Neural progenitor cell (in vitro differentiated cells): ENCODE data around the gene TRPM2. TPM values are rescaled to one million over a fixed set of nuclear protein-coding genes. Genes with fewer than 3 reads are reported as not detected.

Experiments
- DNase-seq: peaks from one replicate; pipeline ENCODE4 v3.0.0-alpha.2; 2016; ENCODE audit warnings: low spot score
- H2AFZ ChIP-seq: fragments of 200-600 bp; sonication (generic); replicated peaks from 2 replicates; pipeline ENCODE4 v1.6.1; 2016; ENCODE audit warnings: antibody characterized with exemption
- H3F3A ChIP-seq: fragments of 200-600 bp; sonication (generic); 2 replicates; pipeline ENCODE4 v1.6.1; 2016; ENCODE audit warnings: antibody characterized with exemption, low read depth
- H3K27ac ChIP-seq: fragments of 200-600 bp; sonication (generic); 2 replicates; pipeline ENCODE4 v1.5.1; 2016; ENCODE audit warnings: mild to moderate bottlenecking
- H3K27me3 ChIP-seq: fragments of 200-600 bp; sonication (generic); 2 replicates; pipeline ENCODE4 v1.6.1; 2016; ENCODE audit warnings: mild to moderate bottlenecking, moderate library complexity
- H3K36me3 ChIP-seq: fragments of 200-600 bp; sonication (generic); 2 replicates; pipeline ENCODE4 v1.5.1; 2016
- H3K4me1 ChIP-seq: fragments of 200-600 bp; sonication (generic); 2 replicates; pipeline ENCODE4 v1.6.1; 2016; ENCODE audit warnings: mixed run types
- H3K4me2 ChIP-seq: fragments of 200-600 bp; sonication (generic); 2 replicates; pipeline ENCODE4 v1.6.1; 2016
- H3K4me3 ChIP-seq: fragments of 200-600 bp; sonication (generic); 2 replicates; pipeline ENCODE4 v1.5.1; 2016
- H3K79me2 ChIP-seq: fragments of 200-600 bp; sonication (generic); 2 replicates; pipeline ENCODE4 v1.6.1; 2016; ENCODE audit warnings: low read depth
- H3K9ac ChIP-seq: fragments of 200-600 bp; sonication (generic); 2 replicates; pipeline ENCODE4 v1.6.1; 2016
- H3K9me3 ChIP-seq: fragments of 200-600 bp; sonication (generic); 2 replicates; pipeline ENCODE4 v1.5.1; 2016; ENCODE audit warnings: low read depth
- H4K20me1 ChIP-seq: fragments of 200-600 bp; sonication (generic); 2 replicates; pipeline ENCODE4 v1.6.1; 2016; ENCODE audit warnings: low read depth
- H3K27ac Mint-ChIP-seq: 3 replicates; pipeline ENCODE4 v1.8.0; 2021; ENCODE audit warnings: mixed read lengths
- H3K27me3 Mint-ChIP-seq: 2 replicates; pipeline ENCODE4 v1.8.0; 2022; ENCODE audit warnings: low read depth, mild to moderate bottlenecking, inconsistent platforms, moderate library complexity, mixed read lengths; ENCODE audit not compliant: insufficient read depth
- H3K36me3 Mint-ChIP-seq: 3 replicates; pipeline ENCODE4 v1.8.0; 2021; ENCODE audit warnings: mixed read lengths
- H3K4me1 Mint-ChIP-seq: 3 replicates; pipeline ENCODE4 v1.8.0; 2021; ENCODE audit warnings: mixed read lengths
- H3K4me3 Mint-ChIP-seq: 3 replicates; pipeline ENCODE4 v1.8.0; 2021; ENCODE audit warnings: mild to moderate bottlenecking, moderate library complexity, mixed read lengths
- H3K9me3 Mint-ChIP-seq: 3 replicates; pipeline ENCODE4 v1.8.0; 2020; ENCODE audit warnings: mixed read lengths
- EZH2 ChIP-seq: fragments of 200-600 bp; sonication (generic); IDR thresholded peaks from 2 replicates; pipeline ENCODE4 v1.6.1; 2017; ENCODE audit warnings: antibody characterized with exemption, mild to moderate bottlenecking, moderate library complexity
- EZH2phosphoT487 ChIP-seq: fragments of 200-600 bp; sonication (generic); IDR thresholded peaks from 2 replicates; pipeline ENCODE4 v1.6.1; 2017; ENCODE audit warnings: antibody characterized with exemption
- total RNA-seq: library from RNA; depleted of rRNA; stranded (reverse); fragments of >200 nt; gene quantifications from 2 replicates; pipeline ENCODE4 v1.2.3, GENCODE V29; 2015; ENCODE audit warnings: low replicate concordance
- TF ChIP-seq, protein P1 (sequence below): fragments of 200-600 bp; sonication (generic); IDR thresholded peaks from 2 replicates; pipeline ENCODE4 v1.5.1; 2017; ENCODE audit warnings: antibody characterized with exemption, mild to moderate bottlenecking

Gene TRPM2
- total RNA-seq, 1 donor from 2014 or later, result not detected

DNA sequence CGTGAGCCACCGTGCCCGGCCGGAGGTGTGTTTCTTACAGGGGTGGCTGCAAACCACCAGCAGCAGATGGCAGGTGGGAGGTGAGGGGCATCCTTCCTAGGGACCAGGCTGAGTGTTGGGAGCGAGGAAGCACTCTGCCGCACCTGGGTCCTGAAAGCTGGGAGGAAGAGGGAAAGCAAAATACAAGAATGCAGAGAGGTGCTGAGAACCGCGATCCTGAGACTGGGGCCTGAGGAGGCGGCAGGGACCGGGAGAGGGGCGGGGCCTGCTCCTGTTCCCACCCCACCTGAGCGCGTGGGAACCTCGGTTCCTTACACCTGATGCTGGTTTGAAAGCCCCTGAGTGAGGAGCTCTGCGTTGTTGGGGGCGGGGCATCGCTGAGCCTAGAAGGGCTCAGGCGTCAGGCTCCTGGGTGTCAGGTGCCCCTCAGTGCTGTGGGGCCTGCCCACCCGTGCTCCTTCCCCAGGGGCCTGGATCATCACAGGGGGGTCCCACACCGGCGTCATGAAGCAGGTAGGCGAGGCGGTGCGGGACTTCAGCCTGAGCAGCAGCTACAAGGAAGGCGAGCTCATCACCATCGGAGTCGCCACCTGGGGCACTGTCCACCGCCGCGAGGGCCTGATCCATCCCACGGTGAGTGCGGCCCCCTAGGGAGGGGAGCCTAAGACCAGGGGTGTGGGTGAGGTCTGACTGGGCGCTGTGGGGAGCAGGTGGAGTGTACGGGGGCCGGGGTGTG, 15.5 kb downstream of the TRPM2 start:
- no peak overlapping the region for H3K9ac ChIP-seq
- peak overlapping the region; percentile 65 for H3K4me2 ChIP-seq
- peak overlapping the region; percentile 76 for H3K4me3 Mint-ChIP-seq
- peak; percentile 29 for TF ChIP-seq EZH2phosphoT487
- no peak for TF ChIP-seq EZH2
- TF ChIP-seq, protein P1, sequence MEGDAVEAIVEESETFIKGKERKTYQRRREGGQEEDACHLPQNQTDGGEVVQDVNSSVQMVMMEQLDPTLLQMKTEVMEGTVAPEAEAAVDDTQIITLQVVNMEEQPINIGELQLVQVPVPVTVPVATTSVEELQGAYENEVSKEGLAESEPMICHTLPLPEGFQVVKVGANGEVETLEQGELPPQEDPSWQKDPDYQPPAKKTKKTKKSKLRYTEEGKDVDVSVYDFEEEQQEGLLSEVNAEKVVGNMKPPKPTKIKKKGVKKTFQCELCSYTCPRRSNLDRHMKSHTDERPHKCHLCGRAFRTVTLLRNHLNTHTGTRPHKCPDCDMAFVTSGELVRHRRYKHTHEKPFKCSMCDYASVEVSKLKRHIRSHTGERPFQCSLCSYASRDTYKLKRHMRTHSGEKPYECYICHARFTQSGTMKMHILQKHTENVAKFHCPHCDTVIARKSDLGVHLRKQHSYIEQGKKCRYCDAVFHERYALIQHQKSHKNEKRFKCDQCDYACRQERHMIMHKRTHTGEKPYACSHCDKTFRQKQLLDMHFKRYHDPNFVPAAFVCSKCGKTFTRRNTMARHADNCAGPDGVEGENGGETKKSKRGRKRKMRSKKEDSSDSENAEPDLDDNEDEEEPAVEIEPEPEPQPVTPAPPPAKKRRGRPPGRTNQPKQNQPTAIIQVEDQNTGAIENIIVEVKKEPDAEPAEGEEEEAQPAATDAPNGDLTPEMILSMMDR, result peak; percentile 12
- H3K27ac Mint-ChIP-seq, result no peak overlapping the region
- H3K36me3 ChIP-seq, result no peaks in the 10 kb centered on the region
- H3K9me3 ChIP-seq, result no peaks in the 10 kb centered on the region
- H4K20me1 ChIP-seq, result no peaks in the 10 kb centered on the region
- H3K4me1 Mint-ChIP-seq, result no peaks in the 10 kb centered on the region
- H3K27ac ChIP-seq, result no peak overlapping the region
- no peaks in the 10 kb centered on the region for H3F3A ChIP-seq
- H3K79me2 ChIP-seq, result no peaks in the 10 kb centered on the region
- peaks cover 21% of the 10 kb centered on the region for H3K27me3 Mint-ChIP-seq
- peaks cover 51% of the 10 kb centered on the region for H3K27me3 ChIP-seq
- H3K4me1 ChIP-seq, result peaks cover 4% of the 10 kb centered on the region
- peak; percentile 28 for DNase-seq
- no peaks in the 10 kb centered on the region for H3K36me3 Mint-ChIP-seq
- no peak overlapping the region for H2AFZ ChIP-seq
- H3K4me3 ChIP-seq, result peak overlapping the region; percentile 15
- peaks cover 6% of the 10 kb centered on the region for H3K9me3 Mint-ChIP-seq

GRCh38 chr21:44370027-44370735, 16.8 kb downstream of the TRPM2 start:
- Histone ChIP-seq H4K20me1 (no peaks in the 10 kb centered on the region), H3K4me3 (peak overlapping the region; percentile 28), H3K27ac (no peak overlapping the region), H3K36me3 (no peaks in the 10 kb centered on the region), H3K79me2 (no peaks in the 10 kb centered on the region), H3F3A (no peaks in the 10 kb centered on the region), H3K4me1 (peaks cover 4% of the 10 kb centered on the region), H3K9me3 (no peaks in the 10 kb centered on the region), H3K4me2 (peak overlapping the region; percentile 77), H3K9ac (no peak overlapping the region), H2AFZ (peak overlapping the region; percentile 24), H3K27me3 (peaks cover 51% of the 10 kb centered on the region)
- peaks cover 5% of the 10 kb centered on the region for H3K9me3 Mint-ChIP-seq
- H3K36me3 Mint-ChIP-seq, result no peaks in the 10 kb centered on the region
- H3K27ac Mint-ChIP-seq, result no peak overlapping the region
- TF ChIP-seq EZH2phosphoT487, result no peak
- no peak for TF ChIP-seq EZH2
- TF ChIP-seq, protein P1, result no peak
- H3K4me3 Mint-ChIP-seq, result peak overlapping the region; percentile 59
- DNase-seq, result peak; percentile 79
- peaks cover 23% of the 10 kb centered on the region for H3K27me3 Mint-ChIP-seq
- H3K4me1 Mint-ChIP-seq, result no peaks in the 10 kb centered on the region

GRCh38 chr21:44370786-44371410, 17.5 kb downstream of the TRPM2 start:
- Mint-ChIP-seq H3K36me3 (no peaks in the 10 kb centered on the region), H3K27me3 (peaks cover 28% of the 10 kb centered on the region), H3K9me3 (peaks cover 11% of the 10 kb centered on the region), H3K27ac (no peak overlapping the region), H3K4me3 (peak overlapping the region; percentile 59), H3K4me1 (no peaks in the 10 kb centered on the region)
- no peaks in the 10 kb centered on the region for H4K20me1 ChIP-seq
- no peaks in the 10 kb centered on the region for H3K79me2 ChIP-seq
- H3K4me1 ChIP-seq, result peaks cover 4% of the 10 kb centered on the region
- no peak overlapping the region for H2AFZ ChIP-seq
- TF ChIP-seq EZH2phosphoT487 (no peak), EZH2 (no peak)
- TF ChIP-seq, protein P1, result no peak
- no peaks in the 10 kb centered on the region for H3F3A ChIP-seq
- H3K27me3 ChIP-seq, result peaks cover 51% of the 10 kb centered on the region
- H3K9me3 ChIP-seq, result no peaks in the 10 kb centered on the region
- no peak overlapping the region for H3K4me3 ChIP-seq
- no peak for DNase-seq
- no peak overlapping the region for H3K4me2 ChIP-seq
- no peak overlapping the region for H3K27ac ChIP-seq
- H3K9ac ChIP-seq, result no peak overlapping the region
- no peaks in the 10 kb centered on the region for H3K36me3 ChIP-seq
